Motor neuron (in vitro differentiated cells): ENCODE results near the gene GNMT. TPM values are rescaled to one million over a fixed set of nuclear protein-coding genes. Genes with fewer than 3 reads are reported as not detected.

Experiments
- ATAC-seq, 8 experiments: fragments of 200-7000 bp; cut with Tn5 transposase; replicated peaks in 6 of 8; 2 replicates each; pipeline ENCODE4 v1.8.0; 2021; ENCODE audit warnings: mild to moderate bottlenecking in 8 of 8, moderate library complexity in 8 of 8
- H3K27ac ChIP-seq, 2 donors: fragments of 250-450 bp; sonication (Bioruptor Pico); 2 replicates each; pipeline ENCODE4 v1.9.0; 2021; ENCODE audit warnings: antibody characterized with exemption in 2 of 2, mild to moderate bottlenecking in 2 of 2, moderate library complexity in 1 of 2
- H3K4me1 ChIP-seq, 2 donors: fragments of 250-450 bp; sonication (Bioruptor Pico); replicated peaks in 1 of 2; 2 replicates each; pipeline ENCODE4 v1.6.1; 2021; ENCODE audit warnings: antibody characterized with exemption in 2 of 2, mild to moderate bottlenecking in 2 of 2, moderate library complexity in 1 of 2
- H3K4me3 ChIP-seq, 5 donors: fragments of 250-450 bp; sonication (Bioruptor Pico); 2 replicates each; pipeline ENCODE4 v1.9.0; 2021; ENCODE audit warnings: antibody characterized with exemption in 5 of 5, mild to moderate bottlenecking in 5 of 5, moderate library complexity in 4 of 5
- WGBS, 10 experiments: fragments of 450-650 bp; shearing (Covaris generic); methylation state at CpG; one replicate each; pipeline ENCODE4 v1.0.0; 2022; 5-methylcytosine and 5-hydroxymethylcytosine counted together
- in situ Hi-C, 9 experiments: fragments of 400-800 bp; cut with MboI; loops; one replicate each; pipeline ENCODE4 v1.15.0; 2021; ENCODE audit warnings: low sequenced_read_pairs in 9 of 9, low pct_unique_long_range_greater_than_20kb in 2 of 9; ENCODE audit not compliant: unreplicated experiment in 9 of 9
- total RNA-seq, 8 experiments: library from RNA; unstranded; fragments of 300-600 nt; gene quantifications; 2 replicates each; pipeline versions ENCODE4 v1.2.3 to v1.2.4, GENCODE V29; 2022

Gene GNMT
- total RNA-seq, 8 experiments from 2014 or later = 0.11 to 0.62 (median 0.38) TPM; not detected in 2

GRCh38 chr6:42969934-42970333 is 9.4 kb downstream of the GNMT start:
- ATAC-seq = no peak
- Histone ChIP-seq H3K27ac (no peak overlapping the region), H3K4me3 (no peak overlapping the region), H3K4me1 (peaks cover 6 to 7% of the 10 kb centered on the region in 2 donors)
- WGBS, 10 experiments = 82 to 100% (median 100%) methylated on average over 1 to 2 of the region's 4 CpGs; no CpG with 5 or more reads in 4 of the 10 experiments
- in situ Hi-C loops = no loop called here

- peak overlapping the region in 1 of 2 donors; percentile 56 for H3K27ac ChIP-seq
- H3K4me3 ChIP-seq = no peak overlapping the region
- ATAC-seq = peak in 7 of 8 experiments; percentile 57 to 95 (median 93)
- in situ Hi-C loops = no loop called here
- peaks cover 6 to 7% of the 10 kb centered on the region in 2 donors for H3K4me1 ChIP-seq
- WGBS, 10 experiments = 0 to 100% (median 64%) methylated on average over 1 to 4 of the region's 4 CpGs; no CpG with 5 or more reads in 2 of the 10 experiments
These were observed 10.5 kb downstream of the GNMT start for GRCh38 chr6:42970871-42971612.

DNA sequence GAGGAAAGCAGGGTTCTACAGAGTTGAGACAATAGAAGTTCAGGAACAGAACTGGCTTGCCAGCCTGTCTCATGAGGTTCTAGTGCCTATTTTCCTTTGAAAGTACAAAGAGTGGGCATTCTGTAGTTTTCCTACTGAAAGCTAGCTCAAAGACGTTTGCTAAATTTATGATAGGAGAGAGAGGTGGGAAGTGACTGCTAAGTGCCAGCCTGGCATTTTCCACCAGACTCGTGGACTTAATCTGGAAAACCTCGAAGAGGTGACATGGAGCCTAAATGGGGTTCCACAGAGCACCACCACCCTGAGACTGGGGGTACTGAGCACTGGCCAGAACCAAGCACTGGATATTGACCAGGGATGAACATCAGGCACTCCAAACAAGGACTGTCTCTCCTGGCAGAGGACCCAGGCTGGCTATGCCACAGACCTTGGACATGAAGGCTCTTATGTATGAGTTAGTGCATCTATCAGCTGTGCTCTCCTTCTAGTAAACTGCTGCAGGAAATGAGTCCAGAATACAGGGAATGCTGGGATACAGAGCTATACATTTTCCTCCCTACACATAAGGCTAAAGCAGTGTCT is 11.3 kb downstream of the GNMT start:
- WGBS, 10 experiments = 89 to 100% (median 100%) methylated on average over 1 to 3 of the region's 3 CpGs; no CpG with 5 or more reads in 7 of the 10 experiments
- H3K27ac ChIP-seq = peak overlapping the region in 1 of 2 donors; percentile 56
- peaks cover 7% of the 10 kb centered on the region in 2 donors for H3K4me1 ChIP-seq
- no peak overlapping the region for H3K4me3 ChIP-seq
- in situ Hi-C loops = no loop called here
- ATAC-seq = no peak

GRCh38 chr6:42973926-42974325 is 13.4 kb downstream of the GNMT start:
- in situ Hi-C loops = no loop called here
- Histone ChIP-seq H3K4me1 (peaks cover 15 to 17% of the 10 kb centered on the region in 2 donors), H3K4me3 (no peak overlapping the region), H3K27ac (no peak overlapping the region)
- 56 to 100% (median 93%) methylated on average over 1 to 3 of the region's 3 CpGs; no CpG with 5 or more reads in 2 of the 10 experiments for WGBS, 10 experiments
- ATAC-seq = no peak

DNA sequence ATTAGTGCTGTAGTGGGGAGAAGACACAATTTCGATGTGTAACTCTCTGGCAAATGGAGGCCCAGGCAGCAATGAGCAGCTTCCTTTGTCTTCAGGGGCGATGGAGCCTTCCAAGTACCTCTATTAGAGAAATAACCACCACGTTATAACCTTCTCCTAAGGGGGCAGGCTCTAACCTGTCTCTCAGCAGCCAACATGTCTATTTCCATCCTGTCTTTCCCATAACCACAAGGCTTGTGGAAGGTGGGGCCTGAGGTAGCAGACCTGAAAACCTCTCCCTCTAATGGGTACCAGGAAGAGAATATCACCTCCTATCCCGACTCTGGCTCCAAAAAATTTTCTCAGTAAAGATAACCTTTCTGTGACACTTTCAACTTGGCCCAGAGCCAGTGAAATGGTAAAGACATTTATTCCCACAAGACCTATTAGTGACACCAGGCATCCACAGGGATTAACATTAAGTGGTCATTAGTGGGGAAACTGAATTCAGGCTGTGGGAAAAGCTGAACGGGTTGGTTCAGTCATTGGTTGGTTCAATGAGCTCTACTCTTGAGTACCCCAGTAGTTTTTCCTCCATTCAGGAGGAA is 14.5 kb downstream of the GNMT start:
- in situ Hi-C loops = no loop called here

DNA sequence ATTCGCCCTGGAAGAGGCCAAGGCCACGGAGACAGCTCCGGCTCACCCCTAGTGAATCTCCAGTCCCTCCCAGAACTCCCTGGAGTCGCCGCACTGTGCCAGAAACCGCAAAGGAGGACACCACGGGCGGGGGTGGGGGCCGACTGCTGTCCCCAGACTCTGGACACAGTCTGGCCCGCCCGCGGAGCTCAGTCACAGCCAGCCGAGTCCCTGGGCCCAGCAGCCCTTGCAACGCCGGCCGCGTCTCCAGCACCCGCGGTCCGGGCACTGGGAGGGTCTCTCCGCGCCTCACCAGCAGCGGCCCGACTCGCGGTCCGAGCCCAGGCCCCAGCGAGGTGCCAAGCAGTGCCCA is 17.9 kb downstream of the GNMT start:
- H3K4me3 ChIP-seq = peak overlapping the region; percentile 89 to 98 (median 93)
- peak overlapping the region; percentile 79 to 87 for H3K27ac ChIP-seq
- in situ Hi-C loops = no loop called here
- H3K4me1 ChIP-seq = peaks cover 8 to 16% of the 10 kb centered on the region in 2 donors
- WGBS, 10 experiments = 0% methylated on average over 2 to 4 of the region's 28 CpGs; no CpG with 5 or more reads in 8 of the 10 experiments
- ATAC-seq = peak in 3 of 8 experiments; percentile 51 to 63 (median 55)

More for the DNA sequence above, 14.5 kb downstream of the GNMT start:
- no peak overlapping the region for H3K27ac ChIP-seq
- H3K4me1 ChIP-seq = peaks cover 15 to 22% of the 10 kb centered on the region in 2 donors
- ATAC-seq = no peak
- WGBS, 10 experiments = 68 to 100% (median 91%) methylated on average over 1 to 3 of the region's 5 CpGs; no CpG with 5 or more reads in 2 of the 10 experiments
- no peak overlapping the region for H3K4me3 ChIP-seq

- in situ Hi-C loops = no loop called here
- Histone ChIP-seq H3K4me1 (peaks cover 8 to 16% of the 10 kb centered on the region in 2 donors), H3K4me3 (peak within 1 kb of the TSS; percentile 89 to 98 (median 93)), H3K27ac (peak within 1 kb of the TSS; percentile 79 to 87)
- WGBS, 10 experiments = 0 to 1% (median 0%) methylated on average over 2 to 15 of the region's 59 CpGs; no CpG with 5 or more reads in 4 of the 10 experiments
- ATAC-seq = peak; percentile 90 to 96 (median 92)
These were observed 18.4 kb downstream of the GNMT start, which contains the start of gene PEX6 for GRCh38 chr6:42978839-42979522. Gene PEX6 (minus strand): TSS chr6:42979181. CDS start chr6:42979150, 31 bp downstream.

DNA sequence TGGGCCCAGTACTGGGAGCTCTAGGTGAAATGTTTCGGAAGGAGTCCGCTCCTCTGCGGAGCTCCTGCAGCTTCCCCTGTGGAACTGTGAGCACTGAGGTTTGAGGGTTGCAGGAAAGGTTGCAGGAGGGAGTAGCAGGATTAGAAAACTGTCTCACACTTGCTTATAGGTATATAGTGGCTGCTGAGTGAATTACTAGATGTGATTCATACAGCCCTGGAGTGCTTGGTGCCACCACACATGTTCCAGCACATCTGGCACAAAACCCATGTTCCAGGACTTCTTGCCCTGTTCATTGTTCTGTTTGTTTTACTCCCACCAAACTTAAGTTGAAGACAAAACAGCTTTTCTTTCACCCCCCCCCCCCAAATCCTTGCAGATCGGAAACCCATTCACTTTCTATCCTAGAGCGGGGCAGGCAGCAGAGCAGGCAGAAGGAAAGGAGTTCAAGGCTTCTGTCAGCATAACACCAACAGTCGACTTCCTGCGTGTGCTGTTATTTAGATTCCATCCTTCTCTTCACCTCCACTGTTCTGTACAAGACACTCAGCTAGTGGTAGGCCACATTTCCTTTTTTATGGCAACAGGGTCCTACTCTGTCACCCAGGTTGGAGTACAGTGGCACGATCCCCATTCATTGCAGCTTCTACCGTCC is 19.1 kb downstream of the GNMT start:
- peak overlapping the region; percentile 64 to 87 for H3K27ac ChIP-seq
- in situ Hi-C loops = no loop called here
- peak overlapping the region; percentile 89 to 98 (median 93) for H3K4me3 ChIP-seq
- peaks cover 8 to 16% of the 10 kb centered on the region in 2 donors for H3K4me1 ChIP-seq
- 0 to 95% (median 61%) methylated on average over 1 to 4 of the region's 9 CpGs; no CpG with 5 or more reads in 2 of the 10 experiments for WGBS, 10 experiments
- peak in 5 of 8 experiments; percentile 1 to 5 (median 2) for ATAC-seq

DNA sequence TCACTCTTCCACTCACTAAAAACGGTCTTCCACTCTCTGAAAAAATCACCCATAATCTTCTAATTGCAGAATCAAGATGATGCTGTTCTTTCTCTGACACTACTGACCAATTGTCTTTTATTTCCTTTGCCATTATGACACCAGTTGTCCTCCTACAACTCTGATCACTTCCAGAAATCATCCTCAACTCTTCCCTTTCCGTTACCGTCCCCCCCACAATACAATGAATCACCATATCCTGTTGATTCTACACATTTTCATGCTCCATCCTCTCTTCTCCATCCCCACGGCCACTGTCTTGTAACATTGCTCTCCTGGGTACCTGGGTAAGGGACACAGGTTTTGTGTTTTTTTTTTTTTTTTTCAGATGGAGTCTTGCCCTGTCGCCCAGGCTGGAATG is 21.3 kb downstream of the GNMT start:
- ATAC-seq = no peak
- in situ Hi-C loops = no loop called here
- Histone ChIP-seq H3K4me3 (no peak overlapping the region), H3K27ac (no peak overlapping the region), H3K4me1 (peaks cover 11 to 14% of the 10 kb centered on the region in 2 donors)
- 79 to 100% (median 94%) methylated on average over 1 to 5 of the region's 5 CpGs; no CpG with 5 or more reads in 1 of the 10 experiments for WGBS, 10 experiments

DNA sequence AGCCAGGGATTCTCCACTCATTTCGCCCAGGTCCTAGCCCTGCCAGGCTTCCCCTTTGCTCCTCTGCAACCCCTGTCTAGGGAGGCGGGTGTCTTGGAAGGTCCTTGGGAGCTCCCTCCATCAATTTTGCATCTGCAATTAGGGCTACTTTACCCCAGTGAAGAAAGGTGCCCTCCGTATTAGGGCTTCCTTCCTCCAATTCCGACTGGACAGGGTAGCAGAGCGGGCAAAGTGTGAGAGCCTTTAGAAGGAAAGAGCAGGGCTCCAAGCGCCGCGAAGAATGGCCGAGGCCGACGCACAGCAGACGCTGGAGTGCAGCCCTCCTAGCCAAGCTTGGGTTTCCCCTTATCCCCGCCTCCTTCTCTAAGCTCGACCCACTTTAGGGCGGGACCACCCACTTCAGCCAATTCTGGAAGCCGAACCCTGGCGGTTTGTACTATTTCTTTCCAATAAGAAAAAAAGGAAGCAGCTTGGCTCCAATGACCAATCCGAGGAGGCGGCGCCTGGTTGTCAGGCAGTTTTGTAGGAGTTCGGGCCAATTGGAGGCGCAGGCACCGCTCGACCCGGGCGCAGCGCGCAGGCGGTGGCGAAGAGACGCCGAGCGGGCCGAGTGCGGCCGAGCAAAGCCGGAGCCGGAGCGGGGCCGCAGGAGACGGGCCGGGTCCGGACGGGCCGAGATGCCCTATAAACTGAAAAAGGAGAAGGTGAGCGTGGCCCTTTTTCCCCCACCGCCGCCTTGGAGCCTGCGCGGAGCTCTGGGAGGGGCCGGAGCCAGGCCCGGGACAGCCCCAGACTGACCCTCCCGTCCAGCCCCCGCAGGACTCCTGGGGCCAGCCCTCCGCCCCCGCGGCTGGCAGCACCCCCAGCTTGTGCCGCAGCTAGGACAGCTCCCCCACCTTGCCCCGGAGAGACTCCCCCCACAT is 23.7 kb downstream of the GNMT start, which contains the start of gene PPP2R5D:
Gene PPP2R5D, plus strand, starts transcription at position 570 of the 923 bp plus-strand sequence. Its CDS starts 108 bp downstream, at position 678.
- 0 to 5% (median 0%) methylated on average over 1 to 30 of the region's 59 CpGs; no CpG with 5 or more reads in 1 of the 10 experiments for WGBS, 10 experiments
- Histone ChIP-seq H3K4me1 (peaks cover 4% of the 10 kb centered on the region in 2 donors), H3K4me3 (peak within 1 kb of the TSS; percentile 66 to 87 (median 74)), H3K27ac (peak within 1 kb of the TSS; percentile 85 to 88)
- ATAC-seq = peak; percentile 90 to 97 (median 97)
- in situ Hi-C loops = no loop called here

- in situ Hi-C loops = no loop called here
- no peak for ATAC-seq
- Histone ChIP-seq H3K4me1 (peaks cover 0 to 4% of the 10 kb centered on the region in 2 donors), H3K27ac (peak overlapping the region; percentile 63 to 72), H3K4me3 (peak overlapping the region; percentile 66 to 87 (median 74))
- 20 to 60% (median 40%) methylated on average over 1 to 4 of the region's 13 CpGs; no CpG with 5 or more reads in 4 of the 10 experiments for WGBS, 10 experiments
These were observed 24.4 kb downstream of the GNMT start for GRCh38 chr6:42984924-42985475.
